ENCODE results near the gene IGF2BP1. TPM values are rescaled to one million over a fixed set of nuclear protein-coding genes. Genes with fewer than 3 reads are reported as not detected.

The IGF2BP1 gene
- polyA plus RNA-seq, 1 donor from 2014 or later: 13.0 TPM

DNA sequence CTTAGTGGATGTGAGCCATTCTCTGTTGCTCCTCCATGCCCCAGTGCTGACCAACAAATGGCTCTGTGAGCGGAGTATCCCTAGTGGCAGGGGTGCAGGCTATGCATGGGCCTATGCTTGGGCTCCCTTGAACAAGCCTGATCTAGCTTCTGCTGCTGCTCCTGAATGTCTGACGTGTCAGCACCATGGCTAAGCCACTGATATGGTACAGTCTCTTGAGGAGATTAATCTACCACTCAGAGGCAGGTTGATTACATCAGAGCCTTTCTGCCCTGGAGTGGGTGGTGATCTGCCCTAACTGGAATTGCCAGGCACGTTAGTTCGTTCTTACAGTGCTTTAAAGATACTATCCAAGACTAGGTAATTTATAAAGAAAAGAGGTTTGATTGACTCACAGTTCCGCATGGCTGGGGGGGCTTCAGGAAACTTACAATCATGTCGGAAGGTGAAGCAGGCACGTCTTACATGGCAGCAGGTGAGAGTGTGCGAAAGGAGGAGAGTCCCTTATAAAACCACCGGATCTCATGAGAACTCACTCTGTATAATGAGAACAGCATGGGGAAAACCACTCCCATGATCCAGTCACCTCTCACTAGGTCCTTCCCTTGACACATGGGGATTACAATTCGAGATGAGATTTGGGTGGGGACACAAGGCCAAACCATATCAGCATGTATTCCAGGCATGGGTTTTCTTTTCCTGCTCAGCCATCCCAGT is 93.9 kb downstream of the IGF2BP1 start:
- Histone ChIP-seq H3K36me3 (ENCODE audit: insufficient read depth, low read length) (no peaks in the 10 kb centered on the region), H3K9me2 (ENCODE audit: insufficient read depth, low read length) (no peaks in the 10 kb centered on the region), H3K27ac (ENCODE audit: low read length) (no peak overlapping the region), H3K4me2 (ENCODE audit: low read length) (no peak overlapping the region), H3F3A (ENCODE audit: insufficient read depth, low read length, poor library complexity, severe bottlenecking) (no peaks in the 10 kb centered on the region), H3K27me3 (ENCODE audit: insufficient read depth, low read depth, low read length) (no peaks in the 10 kb centered on the region), H3K4me3 (ENCODE audit: low read length) (no peak overlapping the region), H2AFZ (ENCODE audit: low read depth, low read length) (no peak overlapping the region), H3K9me3 (ENCODE audit: low read length) (no peaks in the 10 kb centered on the region), H3K79me2 (replicated peaks; ENCODE audit: insufficient read depth, low read length) (no peaks in the 10 kb centered on the region), H4K20me1 (ENCODE audit: insufficient read depth) (no peaks in the 10 kb centered on the region), H3K9ac (ENCODE audit: low read length) (no peak overlapping the region)
- TF ChIP-seq RAD21 (conservative IDR thresholded peaks at IDR 0.05) (no peak), MXI1 (conservative IDR thresholded peaks at IDR 0.05; ENCODE audit: poor library complexity, severe bottlenecking) (no peak)
- TF ChIP-seq, protein P1, sequence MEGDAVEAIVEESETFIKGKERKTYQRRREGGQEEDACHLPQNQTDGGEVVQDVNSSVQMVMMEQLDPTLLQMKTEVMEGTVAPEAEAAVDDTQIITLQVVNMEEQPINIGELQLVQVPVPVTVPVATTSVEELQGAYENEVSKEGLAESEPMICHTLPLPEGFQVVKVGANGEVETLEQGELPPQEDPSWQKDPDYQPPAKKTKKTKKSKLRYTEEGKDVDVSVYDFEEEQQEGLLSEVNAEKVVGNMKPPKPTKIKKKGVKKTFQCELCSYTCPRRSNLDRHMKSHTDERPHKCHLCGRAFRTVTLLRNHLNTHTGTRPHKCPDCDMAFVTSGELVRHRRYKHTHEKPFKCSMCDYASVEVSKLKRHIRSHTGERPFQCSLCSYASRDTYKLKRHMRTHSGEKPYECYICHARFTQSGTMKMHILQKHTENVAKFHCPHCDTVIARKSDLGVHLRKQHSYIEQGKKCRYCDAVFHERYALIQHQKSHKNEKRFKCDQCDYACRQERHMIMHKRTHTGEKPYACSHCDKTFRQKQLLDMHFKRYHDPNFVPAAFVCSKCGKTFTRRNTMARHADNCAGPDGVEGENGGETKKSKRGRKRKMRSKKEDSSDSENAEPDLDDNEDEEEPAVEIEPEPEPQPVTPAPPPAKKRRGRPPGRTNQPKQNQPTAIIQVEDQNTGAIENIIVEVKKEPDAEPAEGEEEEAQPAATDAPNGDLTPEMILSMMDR (IDR thresholded peaks at IDR 0.05; ENCODE audit: poor library complexity, severe bottlenecking): no peak

DNA sequence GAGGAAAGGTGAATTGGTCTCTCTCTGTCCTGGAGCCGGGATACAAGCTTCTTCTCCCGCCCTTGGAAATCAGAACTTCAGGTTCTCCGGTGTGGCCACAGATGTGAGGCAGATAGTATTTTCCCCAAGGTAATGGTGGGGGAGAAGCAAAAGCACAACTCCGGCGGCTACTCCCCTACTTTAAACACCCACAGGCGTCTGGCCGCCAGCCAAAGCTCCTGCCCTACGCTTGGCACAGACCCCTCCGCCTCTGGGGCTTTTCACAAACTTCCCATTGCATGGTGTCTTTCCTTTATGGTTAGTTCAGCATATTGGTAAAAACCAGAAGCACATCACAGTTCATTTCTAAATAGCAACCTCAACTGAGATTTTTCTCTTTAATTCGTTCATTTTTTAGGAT is 95.9 kb downstream of the IGF2BP1 start:
- Histone ChIP-seq H3K79me2 (replicated peaks; ENCODE audit: insufficient read depth, low read length) (no peaks in the 10 kb centered on the region), H3K9me2 (ENCODE audit: insufficient read depth, low read length) (no peaks in the 10 kb centered on the region), H3K9me3 (ENCODE audit: low read length) (no peaks in the 10 kb centered on the region), H3F3A (ENCODE audit: insufficient read depth, low read length, poor library complexity, severe bottlenecking) (no peaks in the 10 kb centered on the region), H3K9ac (ENCODE audit: low read length) (no peak overlapping the region), H3K4me3 (ENCODE audit: low read length) (no peak overlapping the region), H3K4me2 (ENCODE audit: low read length) (no peak overlapping the region), H2AFZ (ENCODE audit: low read depth, low read length) (no peak overlapping the region), H3K27ac (ENCODE audit: low read length) (no peak overlapping the region), H4K20me1 (ENCODE audit: insufficient read depth) (no peaks in the 10 kb centered on the region), H3K36me3 (ENCODE audit: insufficient read depth, low read length) (no peaks in the 10 kb centered on the region), H3K27me3 (ENCODE audit: insufficient read depth, low read depth, low read length) (no peaks in the 10 kb centered on the region)
- TF ChIP-seq, protein P1 (IDR thresholded peaks at IDR 0.05; ENCODE audit: poor library complexity, severe bottlenecking): no peak
- TF ChIP-seq TAF1 (IDR thresholded peaks at IDR 0.05; ENCODE audit: low read depth) (no peak), MXI1 (conservative IDR thresholded peaks at IDR 0.05; ENCODE audit: poor library complexity, severe bottlenecking) (no peak), EP300 (conservative IDR thresholded peaks at IDR 0.05; ENCODE audit: poor library complexity, severe bottlenecking) (no peak), RAD21 (conservative IDR thresholded peaks at IDR 0.05) (no peak), POLR2AphosphoS5 (IDR thresholded peaks at IDR 0.05) (no peak), EZH2 (IDR thresholded peaks at IDR 0.05; ENCODE audit: borderline replicate concordance, insufficient read depth, low read length, poor library complexity, severe bottlenecking) (no peak), SMC3 (conservative IDR thresholded peaks at IDR 0.05; ENCODE audit: poor library complexity) (no peak)
- TF ChIP-seq, protein P2, sequence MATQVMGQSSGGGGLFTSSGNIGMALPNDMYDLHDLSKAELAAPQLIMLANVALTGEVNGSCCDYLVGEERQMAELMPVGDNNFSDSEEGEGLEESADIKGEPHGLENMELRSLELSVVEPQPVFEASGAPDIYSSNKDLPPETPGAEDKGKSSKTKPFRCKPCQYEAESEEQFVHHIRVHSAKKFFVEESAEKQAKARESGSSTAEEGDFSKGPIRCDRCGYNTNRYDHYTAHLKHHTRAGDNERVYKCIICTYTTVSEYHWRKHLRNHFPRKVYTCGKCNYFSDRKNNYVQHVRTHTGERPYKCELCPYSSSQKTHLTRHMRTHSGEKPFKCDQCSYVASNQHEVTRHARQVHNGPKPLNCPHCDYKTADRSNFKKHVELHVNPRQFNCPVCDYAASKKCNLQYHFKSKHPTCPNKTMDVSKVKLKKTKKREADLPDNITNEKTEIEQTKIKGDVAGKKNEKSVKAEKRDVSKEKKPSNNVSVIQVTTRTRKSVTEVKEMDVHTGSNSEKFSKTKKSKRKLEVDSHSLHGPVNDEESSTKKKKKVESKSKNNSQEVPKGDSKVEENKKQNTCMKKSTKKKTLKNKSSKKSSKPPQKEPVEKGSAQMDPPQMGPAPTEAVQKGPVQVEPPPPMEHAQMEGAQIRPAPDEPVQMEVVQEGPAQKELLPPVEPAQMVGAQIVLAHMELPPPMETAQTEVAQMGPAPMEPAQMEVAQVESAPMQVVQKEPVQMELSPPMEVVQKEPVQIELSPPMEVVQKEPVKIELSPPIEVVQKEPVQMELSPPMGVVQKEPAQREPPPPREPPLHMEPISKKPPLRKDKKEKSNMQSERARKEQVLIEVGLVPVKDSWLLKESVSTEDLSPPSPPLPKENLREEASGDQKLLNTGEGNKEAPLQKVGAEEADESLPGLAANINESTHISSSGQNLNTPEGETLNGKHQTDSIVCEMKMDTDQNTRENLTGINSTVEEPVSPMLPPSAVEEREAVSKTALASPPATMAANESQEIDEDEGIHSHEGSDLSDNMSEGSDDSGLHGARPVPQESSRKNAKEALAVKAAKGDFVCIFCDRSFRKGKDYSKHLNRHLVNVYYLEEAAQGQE (IDR thresholded peaks at IDR 0.05; ENCODE audit: borderline replicate concordance): no peak

Measured in neural cell (in vitro differentiated cells).